GM18505 (cell line): ENCODE data around the gene ADRB2.

ENCODE experiments used
- ATAC-seq: cut with Tn5 transposase; IDR thresholded peaks from one replicate; pipeline ENCODE4 v1.9.1; 2021; ENCODE audit not compliant: unreplicated experiment
- POLR2A ChIP-seq: IDR thresholded peaks from 4 replicates; pipeline ENCODE4 v1.6.1; 2011; ENCODE audit warnings: borderline replicate concordance; ENCODE audit not compliant: insufficient read depth, insufficient read length; ENCODE audit errors: extremely low read depth

Gene ADRB2

DNA sequence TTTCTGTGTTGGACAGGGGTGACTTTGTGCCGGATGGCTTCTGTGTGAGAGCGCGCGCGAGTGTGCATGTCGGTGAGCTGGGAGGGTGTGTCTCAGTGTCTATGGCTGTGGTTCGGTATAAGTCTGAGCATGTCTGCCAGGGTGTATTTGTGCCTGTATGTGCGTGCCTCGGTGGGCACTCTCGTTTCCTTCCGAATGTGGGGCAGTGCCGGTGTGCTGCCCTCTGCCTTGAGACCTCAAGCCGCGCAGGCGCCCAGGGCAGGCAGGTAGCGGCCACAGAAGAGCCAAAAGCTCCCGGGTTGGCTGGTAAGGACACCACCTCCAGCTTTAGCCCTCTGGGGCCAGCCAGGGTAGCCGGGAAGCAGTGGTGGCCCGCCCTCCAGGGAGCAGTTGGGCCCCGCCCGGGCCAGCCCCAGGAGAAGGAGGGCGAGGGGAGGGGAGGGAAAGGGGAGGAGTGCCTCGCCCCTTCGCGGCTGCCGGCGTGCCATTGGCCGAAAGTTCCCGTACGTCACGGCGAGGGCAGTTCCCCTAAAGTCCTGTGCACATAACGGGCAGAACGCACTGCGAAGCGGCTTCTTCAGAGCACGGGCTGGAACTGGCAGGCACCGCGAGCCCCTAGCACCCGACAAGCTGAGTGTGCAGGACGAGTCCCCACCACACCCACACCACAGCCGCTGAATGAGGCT, at the start of gene ADRB2:
Gene ADRB2 (plus strand): TSS at position 559 of the 686 bp plus-strand sequence. CDS start 221 bp downstream, outside the sequence.
- ATAC-seq = peak; percentile 97
- TF ChIP-seq POLR2A = peak; percentile 61

GRCh38 chr5:148776780-148777179, 49.6 kb upstream of the ADRB2 start:
- ATAC-seq = no peak
- no peak for TF ChIP-seq POLR2A

DNA sequence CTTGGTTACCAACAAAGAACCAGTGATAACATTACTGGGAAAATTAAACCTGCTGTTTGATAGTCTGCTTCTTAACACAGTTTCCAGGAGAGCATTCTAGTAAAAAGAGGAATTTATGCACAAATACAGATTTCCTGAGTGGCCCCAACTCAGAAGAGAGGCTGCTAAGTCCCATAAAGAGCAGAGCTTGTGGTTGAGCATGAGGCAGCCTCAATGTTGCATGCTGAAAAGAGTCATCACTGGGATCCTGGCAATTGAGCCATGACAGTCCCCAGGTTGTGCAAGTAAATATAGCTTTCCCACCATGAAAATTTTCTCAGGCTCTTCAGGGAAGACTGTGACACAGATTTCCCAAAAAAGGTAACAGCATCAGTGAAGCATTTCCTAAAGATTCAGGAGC, 47.5 kb upstream of the ADRB2 start:
- TF ChIP-seq POLR2A = no peak
- ATAC-seq = no peak

DNA sequence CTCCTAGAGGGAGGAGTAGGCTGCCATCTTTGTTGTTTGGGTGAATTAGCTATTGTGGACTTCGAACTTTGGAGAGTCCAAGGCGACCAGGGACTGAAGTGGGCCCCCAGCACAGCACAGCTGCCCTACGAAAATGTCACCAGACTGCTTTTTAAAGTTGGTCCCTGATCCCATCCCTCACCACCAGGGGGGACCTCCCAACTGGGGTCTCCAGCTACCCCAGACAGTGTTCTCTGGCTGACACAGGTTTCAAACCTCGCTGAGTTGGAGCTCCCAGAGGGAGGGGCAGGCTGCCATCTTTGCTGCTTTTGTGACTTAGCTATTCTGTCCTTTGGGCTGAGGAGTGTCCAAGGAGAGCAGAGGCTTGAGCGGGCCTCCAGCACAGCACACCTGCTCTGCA, 45.7 kb upstream of the ADRB2 start:
- no peak for ATAC-seq
- no peak for TF ChIP-seq POLR2A

GRCh38 chr5:148781766-148782165, 44.6 kb upstream of the ADRB2 start:
- no peak for TF ChIP-seq POLR2A
- ATAC-seq = no peak

DNA sequence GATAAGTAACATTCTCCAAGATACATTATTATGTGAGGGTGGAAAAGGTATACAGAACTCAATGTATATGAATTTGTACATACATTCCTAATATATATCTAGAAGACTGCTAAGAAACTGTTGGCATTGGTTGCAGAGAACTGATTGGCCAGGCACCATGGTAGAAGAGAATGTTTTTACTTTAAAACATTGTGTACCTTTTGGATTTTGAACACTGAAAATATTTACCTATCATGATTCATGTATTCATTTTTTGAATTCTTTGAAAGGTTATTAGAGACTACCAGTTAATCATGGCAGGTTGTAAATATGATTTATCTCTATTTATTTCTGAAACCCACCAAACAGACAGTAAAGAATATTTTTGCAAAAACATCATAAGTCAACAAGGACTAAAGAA, 41.2 kb upstream of the ADRB2 start:
- TF ChIP-seq POLR2A = no peak
- no peak for ATAC-seq

- no peak for ATAC-seq
- no peak for TF ChIP-seq POLR2A
Measured at GRCh38 chr5:148786456-148786855, 40.0 kb upstream of the ADRB2 start.

- TF ChIP-seq POLR2A = no peak
- ATAC-seq = no peak
Measured at GRCh38 chr5:148788636-148789035, 37.8 kb upstream of the ADRB2 start.

DNA sequence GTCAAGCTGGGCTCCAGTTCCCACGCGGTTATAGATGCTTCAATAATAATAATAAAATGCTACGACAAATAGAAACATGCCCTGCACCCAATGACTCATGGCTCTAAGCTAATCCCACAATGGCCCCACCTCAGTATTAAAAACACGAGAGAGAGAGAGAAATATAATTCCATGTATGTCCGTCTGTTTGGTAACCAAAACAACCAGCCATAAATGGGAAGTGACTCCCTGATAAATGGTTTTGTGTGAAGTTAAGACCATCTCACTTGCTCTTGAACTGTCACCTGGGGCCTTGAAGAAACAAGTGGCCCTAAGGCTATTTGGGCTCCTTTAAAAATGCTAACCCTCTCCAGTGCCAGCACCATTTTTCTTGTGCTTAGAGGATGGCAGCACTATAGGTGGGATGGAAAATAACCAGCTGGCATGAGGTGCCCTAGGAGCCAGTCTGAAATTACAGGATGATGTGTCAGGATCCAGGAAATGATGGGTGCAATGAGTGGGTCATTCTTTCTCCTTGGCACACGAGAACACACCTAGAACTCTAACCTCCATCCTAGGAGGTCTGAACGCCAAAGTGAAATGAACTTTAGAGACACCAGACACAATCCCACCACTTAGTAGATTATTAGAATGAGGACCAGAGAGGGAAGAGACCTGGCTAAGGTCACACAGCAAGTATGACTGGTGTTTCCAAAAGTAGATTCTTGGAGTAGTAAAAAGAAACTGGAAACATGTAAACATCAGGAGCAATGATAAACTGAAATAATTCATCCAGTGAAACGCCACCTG, 35.7 kb upstream of the ADRB2 start:
- peak; percentile 20 for ATAC-seq
- no peak for TF ChIP-seq POLR2A

- no peak for TF ChIP-seq POLR2A
- ATAC-seq = peak; percentile 96
Measured at GRCh38 chr5:148791334-148791667, 35.1 kb upstream of the ADRB2 start.

DNA sequence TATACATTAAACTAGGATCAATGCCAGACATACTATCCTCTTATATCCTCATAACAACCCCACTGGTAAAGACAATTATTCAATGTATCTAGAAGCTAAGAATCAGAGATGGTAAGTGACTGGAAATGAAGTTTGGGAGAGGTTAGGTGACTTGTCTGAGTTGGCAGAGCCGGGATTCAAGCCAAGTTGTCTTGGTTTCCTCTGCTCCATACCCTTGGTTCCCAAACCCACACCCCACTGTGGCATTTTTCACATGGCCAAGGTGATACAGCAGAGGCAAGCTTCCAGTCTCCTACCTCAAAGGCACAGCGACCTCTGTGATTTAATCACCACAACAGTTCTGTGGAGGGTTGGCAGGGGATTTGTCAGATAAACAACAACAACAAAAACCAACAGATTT, 34.7 kb upstream of the ADRB2 start:
- TF ChIP-seq POLR2A = no peak
- ATAC-seq = peak; percentile 3

GRCh38 chr5:148792744-148793143, 33.7 kb upstream of the ADRB2 start:
- ATAC-seq = no peak
- no peak for TF ChIP-seq POLR2A

DNA sequence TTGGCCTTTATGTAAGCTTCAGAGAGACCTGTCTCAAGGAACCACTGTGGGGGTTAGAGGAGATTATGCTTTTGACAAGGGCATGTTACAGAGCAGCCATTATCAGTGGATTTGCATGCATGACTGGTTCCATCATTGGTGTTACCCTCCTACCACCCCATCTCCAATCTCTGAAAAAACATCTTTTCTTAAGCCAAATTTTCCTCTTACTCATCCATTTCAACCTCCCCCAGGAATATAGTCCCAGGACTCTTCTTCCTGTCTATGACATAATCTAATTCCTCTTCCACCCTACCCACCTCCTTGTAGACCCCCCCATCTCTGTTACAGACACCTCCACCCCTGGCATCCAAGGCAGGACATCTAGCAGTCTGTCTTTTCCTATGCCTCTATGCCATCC, 33.1 kb upstream of the ADRB2 start:
- no peak for TF ChIP-seq POLR2A
- no peak for ATAC-seq

GRCh38 chr5:148794275-148794674, 32.1 kb upstream of the ADRB2 start:
- no peak for ATAC-seq
- TF ChIP-seq POLR2A = no peak
